EL (cell line): ENCODE data around the gene PROKR1.
"Not testable (repeated sequence)": the region's sequence is repeated elsewhere in the genome, so short reads cannot be mapped to it uniquely, and the experiment has no call there.

ENCODE experiments used
- DNase-seq: peaks from one replicate; pipeline ENCODE4 v3.0.0-alpha.2; 2016

Gene PROKR1

GRCh38 chr2:68643011-68643873 is at the start of gene PROKR1:
TSS of gene PROKR1 (plus strand) at chr2:68643579. CDS start at chr2:68645822, 2,243 bp downstream.
- DNase-seq: peak; percentile 35

DNA sequence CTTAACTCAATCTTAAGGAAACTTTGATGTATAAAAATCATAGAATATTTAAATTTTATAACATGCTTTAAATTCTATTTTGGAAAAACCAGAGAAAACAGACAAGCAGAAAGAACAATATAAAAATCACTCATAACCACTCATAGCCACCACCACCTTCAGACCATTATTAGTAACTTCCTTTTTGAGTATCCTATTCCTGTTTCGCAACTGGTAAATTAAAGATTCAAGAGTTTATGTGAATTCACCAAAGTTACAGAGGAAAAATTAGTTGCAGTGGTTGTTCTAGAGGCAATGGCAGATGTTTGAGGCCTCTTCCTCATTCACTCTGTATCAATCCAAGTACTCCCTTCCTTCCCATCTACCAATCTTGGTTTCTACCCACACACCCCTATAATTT is 49.3 kb upstream of the PROKR1 start:
- no peak for DNase-seq

DNA sequence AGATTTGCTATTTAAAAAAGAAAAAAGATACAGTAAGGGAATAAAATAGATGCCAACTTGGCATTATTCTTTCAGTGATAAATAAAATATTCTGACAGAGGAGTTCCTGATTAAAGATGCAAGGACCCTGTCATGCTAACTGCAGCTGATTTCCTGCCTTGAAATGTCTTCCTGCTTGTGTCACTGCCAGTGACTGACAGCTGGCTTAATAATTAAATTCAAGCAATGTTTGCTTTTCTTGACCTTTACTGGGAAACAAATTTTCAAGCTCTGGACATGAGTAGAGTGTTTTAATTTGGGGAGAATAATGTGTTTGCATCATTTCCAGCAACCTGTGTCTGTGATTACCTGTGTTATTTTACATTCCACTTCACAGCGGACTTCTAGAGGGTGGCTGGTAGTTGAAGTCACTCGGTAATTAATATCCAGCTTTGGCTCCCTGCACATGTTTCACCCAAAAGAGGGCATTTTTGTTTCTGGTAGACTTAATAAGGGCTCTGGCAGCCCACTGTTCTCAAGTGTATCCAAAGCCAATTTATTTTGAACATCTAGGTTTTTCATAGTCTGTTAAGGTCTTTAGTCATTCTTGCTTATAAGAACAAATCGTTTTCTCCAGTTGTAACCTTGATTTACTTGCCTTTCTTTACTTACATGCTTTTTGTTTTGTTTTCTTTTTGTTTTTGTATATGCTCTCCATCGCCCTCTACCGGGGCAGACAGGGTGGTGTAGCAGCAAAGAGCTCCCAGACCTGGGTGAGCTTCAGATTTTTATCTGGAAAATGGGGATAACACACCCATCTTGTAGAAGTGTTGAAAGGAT is 48.5 kb upstream of the PROKR1 start:
- DNase-seq: peak; percentile 49

DNA sequence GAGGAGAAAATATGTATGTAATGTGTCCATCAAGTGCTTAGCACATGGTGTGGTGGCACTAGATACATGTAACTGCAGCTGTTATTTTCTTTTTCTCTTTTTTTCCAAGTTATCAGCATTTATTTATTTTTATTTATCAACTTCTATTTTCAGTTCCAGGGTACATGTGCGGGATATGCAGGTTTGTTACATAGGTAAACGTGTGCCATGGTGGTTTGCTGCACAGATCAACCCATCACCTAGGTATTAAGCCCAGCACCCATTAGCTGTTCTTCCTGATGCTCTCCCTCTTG is 47.9 kb upstream of the PROKR1 start:
- DNase-seq: not testable (repeated sequence)

DNA sequence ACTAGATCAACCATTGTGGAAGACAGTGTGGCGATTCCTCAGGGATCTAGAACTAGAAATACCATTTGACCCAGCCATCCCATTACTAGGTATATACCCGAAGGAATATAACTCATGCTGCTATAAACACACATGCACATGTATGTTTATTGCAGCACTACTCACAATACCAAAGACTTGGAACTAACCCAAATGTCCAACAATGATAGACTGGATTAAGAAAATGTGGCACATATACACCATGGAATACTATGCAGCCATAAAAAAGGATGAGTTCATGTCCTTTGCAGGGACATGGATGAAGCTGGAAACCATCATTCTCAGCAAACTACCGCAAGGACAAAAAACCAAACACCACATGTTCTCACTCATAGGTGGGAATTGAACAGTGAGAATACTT is 42.9 kb upstream of the PROKR1 start:
- not testable (repeated sequence) for DNase-seq

GRCh38 chr2:68603059-68603458 is 40.3 kb upstream of the PROKR1 start:
- DNase-seq: no peak

- no peak for DNase-seq
These were observed 39.3 kb upstream of the PROKR1 start for GRCh38 chr2:68604077-68604476.

DNA sequence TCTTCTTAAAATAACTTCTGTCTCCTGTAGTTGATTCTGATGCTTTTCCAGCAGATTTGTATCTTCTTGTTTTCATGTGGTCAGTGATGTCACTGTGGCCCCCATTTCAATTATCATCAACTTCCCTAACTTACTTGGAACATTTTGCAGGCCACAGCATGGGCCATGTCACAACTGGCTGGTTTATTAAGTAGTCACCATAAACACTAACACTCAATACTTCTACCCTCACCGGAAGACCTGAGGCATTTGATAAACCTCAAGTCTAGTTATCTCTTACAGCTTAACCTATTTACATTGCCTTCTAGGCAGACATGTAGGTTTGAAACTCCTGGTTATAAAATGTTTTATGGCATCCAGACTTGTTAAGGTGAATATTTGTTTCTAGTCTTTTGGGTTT is 37.4 kb upstream of the PROKR1 start:
- DNase-seq: no peak

- no peak for DNase-seq
These were observed 36.6 kb upstream of the PROKR1 start for GRCh38 chr2:68606759-68607158.

DNA sequence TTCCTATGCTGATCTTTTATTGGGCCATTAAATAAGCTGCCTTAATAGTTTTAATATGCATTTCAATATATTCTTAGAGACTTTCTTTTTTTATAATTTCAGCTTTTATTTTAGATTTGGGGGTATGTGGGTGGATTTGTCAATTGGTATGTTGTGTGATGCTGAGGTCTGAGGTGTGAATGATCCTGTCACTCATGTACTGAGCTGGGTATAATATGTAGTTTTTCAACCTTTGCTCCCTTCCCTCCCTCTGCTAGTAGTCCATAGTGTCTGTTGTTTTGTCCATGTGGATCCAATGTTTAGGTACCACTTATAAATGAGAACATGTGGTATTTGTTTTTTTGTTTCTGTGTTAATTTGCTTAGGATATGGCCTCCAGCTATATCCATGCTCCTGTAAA is 35.5 kb upstream of the PROKR1 start:
- DNase-seq: no peak

DNA sequence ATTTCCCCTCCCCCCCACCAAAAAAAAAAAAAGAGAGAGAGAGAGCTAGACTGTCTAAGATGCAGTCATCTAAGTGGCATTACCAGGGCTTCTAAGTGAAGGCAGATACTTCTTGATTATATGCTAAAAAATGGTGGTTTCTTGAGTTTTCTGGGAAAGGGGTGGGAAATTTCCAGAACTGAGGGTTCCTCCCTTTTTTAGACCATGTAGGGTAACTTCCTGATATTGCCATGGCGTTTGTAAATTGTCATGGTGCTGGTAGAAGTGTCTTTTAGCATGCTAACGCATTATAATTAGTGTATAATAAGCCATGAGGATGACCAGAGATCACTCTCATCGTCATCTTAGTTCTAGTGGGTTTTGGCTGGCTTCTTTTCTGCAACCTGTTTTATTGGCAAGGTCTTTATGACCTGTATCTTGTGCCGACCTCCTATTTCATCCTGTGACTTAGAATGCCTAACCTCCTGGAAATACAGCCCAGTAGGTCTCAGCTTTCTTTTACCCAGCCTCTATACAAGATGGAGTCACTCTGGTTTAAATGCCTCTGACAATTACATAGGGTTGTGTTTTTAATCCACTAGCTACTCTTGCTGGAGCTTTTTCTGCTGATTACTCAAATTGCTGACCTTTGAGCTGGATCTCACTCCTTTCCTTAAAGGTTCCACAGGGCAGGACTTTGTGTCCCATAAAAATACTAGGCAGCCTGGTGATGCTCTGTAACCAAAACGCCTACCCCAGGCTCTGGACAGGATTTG is 30.4 kb upstream of the PROKR1 start:
- DNase-seq: no peak

- DNase-seq: peak; percentile 6
These were observed 22.6 kb upstream of the PROKR1 start for GRCh38 chr2:68620772-68621171.

GRCh38 chr2:68623820-68624219 is 19.6 kb upstream of the PROKR1 start:
- DNase-seq: no peak

GRCh38 chr2:68627615-68628014 is 15.8 kb upstream of the PROKR1 start:
- no peak for DNase-seq

DNA sequence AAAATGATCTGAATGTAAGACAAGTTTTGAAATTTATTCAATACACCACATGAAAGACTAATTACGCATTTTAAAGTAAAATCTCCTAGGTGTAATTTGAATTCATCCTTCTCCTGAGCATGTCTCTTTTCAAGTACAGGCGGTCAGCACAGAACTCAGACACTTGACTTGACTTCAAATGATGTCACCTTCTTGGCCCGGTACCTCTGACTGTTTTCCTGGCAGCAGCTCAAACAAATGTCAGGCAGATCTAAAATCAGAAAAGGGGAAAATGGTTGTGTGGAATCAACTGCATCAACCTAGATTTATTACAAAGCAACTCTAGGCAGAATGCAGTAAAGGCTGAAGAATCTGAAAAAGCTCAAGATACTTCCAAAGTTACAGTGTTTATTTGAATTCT is 11.4 kb upstream of the PROKR1 start:
- DNase-seq: no peak

DNA sequence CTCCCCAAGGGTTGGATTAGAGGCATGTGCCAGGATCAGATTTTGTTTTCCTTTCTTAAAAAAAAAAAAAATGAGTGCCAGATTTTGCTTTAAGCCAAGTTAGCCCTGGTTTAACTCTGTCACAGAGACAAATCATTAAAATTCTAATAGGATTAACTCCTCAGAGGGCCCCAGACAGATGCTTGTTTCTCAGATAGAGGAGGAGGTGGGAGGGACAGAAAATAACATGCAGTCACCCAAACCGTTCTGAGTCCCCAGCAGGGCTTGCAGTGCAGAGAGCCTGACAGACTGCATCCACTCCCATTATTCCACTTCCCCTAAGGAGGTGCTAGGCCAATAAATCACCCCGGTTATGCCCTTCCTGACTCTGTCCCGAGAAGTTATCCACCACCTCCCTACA is 6.3 kb upstream of the PROKR1 start:
- no peak for DNase-seq

GRCh38 chr2:68643874-68644485 is 601 bp downstream of the PROKR1 start:
- DNase-seq: no peak

DNA sequence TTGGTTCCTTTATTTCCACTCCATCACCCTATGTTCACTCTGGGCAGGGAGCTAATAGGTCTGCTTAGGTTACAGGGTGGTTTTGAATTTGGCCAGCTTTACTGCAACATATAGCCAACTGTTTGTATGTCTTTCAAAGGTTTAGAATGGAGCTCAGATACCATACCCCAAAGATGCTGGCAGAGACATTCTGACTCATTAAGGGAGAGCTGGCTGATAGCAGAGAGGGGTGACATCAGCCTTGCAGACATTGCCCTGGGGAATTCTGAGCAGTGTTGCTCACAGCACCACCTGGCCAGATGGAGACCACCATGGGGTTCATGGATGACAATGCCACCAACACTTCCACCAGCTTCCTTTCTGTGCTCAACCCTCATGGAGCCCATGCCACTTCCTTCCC is 2.1 kb downstream of the PROKR1 start:
- DNase-seq: peak; percentile 30

DNA sequence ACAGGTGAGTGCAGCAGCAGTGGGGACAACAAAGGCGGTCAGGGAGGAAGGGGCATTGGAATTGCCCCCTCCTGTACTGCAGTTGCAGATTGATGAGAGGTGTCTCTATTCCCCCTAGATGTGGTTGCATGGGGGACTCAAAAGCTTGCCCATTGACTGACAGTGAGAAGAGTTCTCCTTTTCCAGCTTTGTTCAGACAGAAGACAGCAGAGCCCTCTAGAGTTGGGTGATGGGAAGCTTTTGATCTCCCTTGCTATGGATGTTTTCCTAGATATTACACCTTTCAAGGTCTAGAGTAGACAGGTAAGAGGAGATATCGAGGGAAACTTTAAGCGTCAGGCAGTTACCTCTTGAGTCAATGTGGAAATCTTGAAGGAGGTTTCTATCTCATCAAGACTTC is 2.9 kb downstream of the PROKR1 start:
- DNase-seq: no peak

GRCh38 chr2:68650645-68651044 is 7.3 kb downstream of the PROKR1 start:
- DNase-seq: no peak

GRCh38 chr2:68653034-68653433 is 9.7 kb downstream of the PROKR1 start:
- no peak for DNase-seq

DNA sequence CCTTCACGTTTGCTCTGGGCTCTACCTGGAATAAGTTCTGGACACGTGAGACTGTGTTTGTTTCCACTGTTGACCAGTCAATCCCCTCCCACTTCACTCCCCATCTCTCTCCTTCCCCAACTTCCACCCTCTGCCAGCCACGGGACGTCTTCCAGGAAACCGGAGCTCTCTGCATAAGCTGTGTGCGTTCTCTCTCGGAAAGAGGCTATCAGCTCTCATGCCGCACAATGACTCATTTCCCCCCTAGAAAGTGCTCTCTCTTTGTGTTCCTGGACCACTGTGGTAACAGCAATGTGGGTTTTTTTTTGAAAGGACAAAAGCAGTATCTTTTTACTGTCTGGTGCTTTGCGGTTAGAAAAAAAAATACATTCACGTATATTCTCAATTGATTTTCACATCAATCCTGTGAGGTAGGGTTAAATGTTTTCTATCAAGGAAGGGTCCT is 10.2 kb downstream of the PROKR1 start:
- peak; percentile 62 for DNase-seq

DNA sequence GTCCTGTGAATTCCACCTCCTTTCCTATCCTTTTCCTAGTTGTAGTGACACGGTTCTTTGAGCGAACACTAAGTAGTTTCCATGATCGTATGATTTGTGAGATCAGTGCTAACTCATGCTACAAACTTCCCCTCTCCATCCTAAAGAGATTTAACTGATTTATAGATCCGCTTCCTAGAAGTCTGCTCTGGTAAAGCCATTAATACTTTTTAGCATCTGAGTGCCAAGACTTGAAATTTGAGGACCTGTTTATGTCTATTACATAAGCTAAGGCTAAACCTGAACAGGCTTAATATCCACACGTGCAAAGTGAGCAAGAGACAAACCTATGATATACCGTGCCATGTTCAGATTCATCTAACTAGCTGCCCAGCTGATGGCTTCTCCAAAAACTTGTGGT is 14.9 kb downstream of the PROKR1 start:
- DNase-seq: no peak
